OCI-LY1 (cell line): ENCODE measurements around the gene CSNK1G2.

Experiments used
- H2AFZ ChIP-seq: fragments of 200-600 bp; sonication (generic), shearing (Covaris generic); 2 replicates; pipeline ENCODE4 v1.6.0; 2014; ENCODE audit warnings: antibody characterized with exemption, mild to moderate bottlenecking, low read length
- H3F3A ChIP-seq: fragments of 200-600 bp; sonication (generic), shearing (Covaris generic); 2 replicates; pipeline ENCODE4 v1.6.0; 2014; ENCODE audit warnings: mild to moderate bottlenecking, antibody characterized with exemption, low read length, moderate library complexity; ENCODE audit not compliant: insufficient read depth
- H3K27ac ChIP-seq: fragments of 200-600 bp; sonication (generic); 2 replicates; pipeline ENCODE4 v1.5.1; 2014; ENCODE audit warnings: low read length, mixed run types, mild to moderate bottlenecking, low read depth; ENCODE audit not compliant: poor library complexity, severe bottlenecking
- H3K27me3 ChIP-seq: fragments of 200-600 bp; sonication (generic); 2 replicates; pipeline ENCODE4 v1.6.0; 2014; ENCODE audit warnings: antibody characterized with exemption, mild to moderate bottlenecking, low read length, moderate library complexity; ENCODE audit not compliant: insufficient read depth
- H3K36me3 ChIP-seq: fragments of 200-600 bp; sonication (generic); 2 replicates; pipeline ENCODE4 v1.6.1; 2014; ENCODE audit warnings: mild to moderate bottlenecking, antibody characterized with exemption, low read length, moderate library complexity, mixed read lengths; ENCODE audit not compliant: insufficient read depth
- H3K4me1 ChIP-seq: fragments of 200-600 bp; sonication (generic); 2 replicates; pipeline ENCODE4 v1.5.1; 2014; ENCODE audit warnings: mild to moderate bottlenecking, low read length, moderate library complexity; ENCODE audit not compliant: insufficient read depth, severe bottlenecking
- H3K4me2 ChIP-seq: fragments of 200-600 bp; sonication (generic), shearing (Covaris generic); 2 replicates; pipeline ENCODE4 v1.6.1; 2014; ENCODE audit warnings: low read length
- H3K4me3 ChIP-seq: fragments of 200-600 bp; sonication (generic); 2 replicates; pipeline ENCODE4 v1.5.1; 2014; ENCODE audit warnings: low read length, low read depth, mild to moderate bottlenecking, mixed read lengths; ENCODE audit not compliant: poor library complexity, severe bottlenecking
- H3K79me2 ChIP-seq: fragments of 200-600 bp; shearing (Covaris generic); 2 replicates; pipeline ENCODE4 v1.6.1; 2016; ENCODE audit warnings: mixed run types, low read length, mixed read lengths; ENCODE audit not compliant: insufficient read depth
- H3K9ac ChIP-seq: fragments of 200-600 bp; sonication (generic), shearing (Covaris generic); 2 replicates; pipeline ENCODE4 v1.6.1; 2014; ENCODE audit warnings: mild to moderate bottlenecking, low read length, mixed read lengths
- H3K9me2 ChIP-seq: fragments of 200-600 bp; sonication (generic), shearing (Covaris generic); 2 replicates; pipeline ENCODE4 v1.6.1; 2014; ENCODE audit warnings: low read depth, mild to moderate bottlenecking, low read length, mixed read lengths
- H3K9me3 ChIP-seq: fragments of 200-600 bp; shearing (Covaris generic); 2 replicates; pipeline ENCODE4 v1.6.1; 2014; ENCODE audit warnings: low read length, mixed read lengths
- H4K20me1 ChIP-seq: fragments of 200-600 bp; sonication (generic), shearing (Covaris generic); 2 replicates; pipeline ENCODE4 v1.6.0; 2016; ENCODE audit warnings: mild to moderate bottlenecking, low read length; ENCODE audit not compliant: insufficient read depth
- CTCF ChIP-seq: fragments of 200-600 bp; sonication (generic), shearing (Covaris generic); IDR thresholded peaks from 2 replicates; pipeline ENCODE4 v1.5.1; 2017; ENCODE audit warnings: mild to moderate bottlenecking, antibody characterized with exemption, low read length, moderate library complexity, mixed read lengths
- EZH2 ChIP-seq: fragments of 200-600 bp; sonication (generic), shearing (Covaris generic); IDR thresholded peaks from 2 replicates; pipeline ENCODE4 v1.8.0; 2017; ENCODE audit warnings: borderline replicate concordance, mixed run types, mild to moderate bottlenecking, antibody characterized with exemption, low read length, moderate library complexity, mixed read lengths

Gene CSNK1G2

GRCh38 chr19:1925544-1925943 is 15.4 kb upstream of the CSNK1G2 start:
- Histone ChIP-seq H3K36me3 (peaks cover 37% of the 10 kb centered on the region), H3F3A (0 out of 2 replicates have a peak, but pooled peaks cover 3% of the 10 kb centered on the region), H3K27me3 (no peaks in the 10 kb centered on the region), H3K9me2 (no peaks in the 10 kb centered on the region), H3K9me3 (no peaks in the 10 kb centered on the region), H3K9ac (no peak overlapping the region), H3K27ac (no peak overlapping the region), H3K79me2 (no peaks in the 10 kb centered on the region), H3K4me3 (no peak overlapping the region), H4K20me1 (no peaks in the 10 kb centered on the region), H3K4me1 (peaks cover 27% of the 10 kb centered on the region), H3K4me2 (no peak overlapping the region), H2AFZ (no peak overlapping the region)
- no peak for TF ChIP-seq CTCF
- TF ChIP-seq EZH2: no peak

GRCh38 chr19:1929021-1929742 is 11.8 kb upstream of the CSNK1G2 start:
- Histone ChIP-seq H3K27me3 (no peaks in the 10 kb centered on the region; the same call in 1 of the 2 replicates), H4K20me1 (no peaks in the 10 kb centered on the region), H3K36me3 (peaks cover 12% of the 10 kb centered on the region), H3K9ac (no peak overlapping the region), H3K27ac (no peak overlapping the region), H3K79me2 (no peaks in the 10 kb centered on the region), H3K9me3 (peaks cover 8% of the 10 kb centered on the region; the same call in 1 of the 2 replicates), H3K9me2 (no peaks in the 10 kb centered on the region), H2AFZ (no peak overlapping the region), H3K4me1 (peaks cover 18% of the 10 kb centered on the region), H3K4me3 (peak overlapping the region; percentile 7), H3F3A (0 out of 2 replicates have a peak, but pooled peaks cover 3% of the 10 kb centered on the region), H3K4me2 (peak overlapping the region; percentile 51)
- TF ChIP-seq CTCF (peak; percentile 81), EZH2 (no peak)

GRCh38 chr19:1931445-1931844 is 9.5 kb upstream of the CSNK1G2 start:
- H3K79me2 ChIP-seq: no peaks in the 10 kb centered on the region
- no peak overlapping the region for H3K4me3 ChIP-seq
- H3K36me3 ChIP-seq: peaks cover 4% of the 10 kb centered on the region; the same call in 1 of the 2 replicates
- H3K9ac ChIP-seq: no peak overlapping the region
- peaks cover 18% of the 10 kb centered on the region for H3K4me1 ChIP-seq
- H2AFZ ChIP-seq: no peak overlapping the region
- no peaks in the 10 kb centered on the region for H4K20me1 ChIP-seq
- H3K9me3 ChIP-seq: peaks cover 10% of the 10 kb centered on the region; the same call in 1 of the 2 replicates
- H3K27me3 ChIP-seq: no peaks in the 10 kb centered on the region; the same call in 1 of the 2 replicates
- H3K4me2 ChIP-seq: no peak overlapping the region
- no peak overlapping the region for H3K27ac ChIP-seq
- H3F3A ChIP-seq: 0 out of 2 replicates have a peak, but pooled peaks cover 3% of the 10 kb centered on the region
- TF ChIP-seq EZH2 (no peak), CTCF (no peak)
- no peaks in the 10 kb centered on the region for H3K9me2 ChIP-seq
